PC-9 (cell line): ENCODE data around the gene VEPH1. TPM values are rescaled to one million over a fixed set of nuclear protein-coding genes. Genes with fewer than 3 reads are reported as not detected.

Experiments
- BruUV-seq: library from RNA; stranded (reverse); fragments of 400-500 nt; replicated peaks from 2 replicates; lab custom pipeline; 2021; lab: Mats Ljungman, UMichigan
- CTCF ChIA-PET: fragments of 300-600 bp; sonication (Branson Sonifier 250); formaldehyde crosslinking; loops from one replicate; lab custom pipeline; 2022; ENCODE audit warnings: antibody characterized with exemption; lab: Charles Lee
- POLR2A ChIA-PET: fragments of 300-600 bp; sonication (Branson Sonifier 250); formaldehyde crosslinking; loops from one replicate; lab custom pipeline; 2022; ENCODE audit warnings: antibody characterized with exemption; ENCODE audit not compliant: unreplicated experiment; lab: Charles Lee
- DNase-seq, 2 experiments: peaks; one replicate each; pipeline versions ENCODE4 v3.0.0 to v3.0.0-alpha.2; 2015 to 2022; ENCODE audit warnings: mixed read lengths in 1 of 2
- H2AFZ ChIP-seq: fragments of 200-600 bp; sonication (generic); 2 replicates; pipeline ENCODE4 v1.8.1; 2017; ENCODE audit warnings: antibody characterized with exemption
- H3F3A ChIP-seq: fragments of 200-600 bp; sonication (generic); 2 replicates; pipeline ENCODE4 v1.8.1; 2017; ENCODE audit warnings: antibody characterized with exemption, mild to moderate bottlenecking, low read depth; ENCODE audit not compliant: insufficient read depth
- H3K27ac ChIP-seq: fragments of 200-600 bp; sonication (generic); 2 replicates; pipeline ENCODE4 v1.6.1; 2016; ENCODE audit warnings: mixed run types
- H3K27me3 ChIP-seq: fragments of 200-600 bp; sonication (generic); 2 replicates; pipeline ENCODE4 v1.6.1; 2016; ENCODE audit warnings: low read depth, mixed run types; ENCODE audit not compliant: insufficient read depth
- H3K36me3 ChIP-seq: fragments of 200-600 bp; sonication (generic); 2 replicates; pipeline ENCODE4 v1.6.1; 2016; ENCODE audit warnings: low read depth, mixed run types
- H3K4me1 ChIP-seq: fragments of 200-600 bp; sonication (generic); replicated peaks from 2 replicates; pipeline ENCODE4 v1.6.1; 2016; ENCODE audit warnings: mixed run types; ENCODE audit not compliant: insufficient read depth
- H3K4me2 ChIP-seq: fragments of 200-600 bp; sonication (generic); 2 replicates; pipeline ENCODE4 v1.6.1; 2017; ENCODE audit warnings: mixed run types
- H3K4me3 ChIP-seq: fragments of 200-600 bp; sonication (generic); 2 replicates; pipeline ENCODE4 v1.6.1; 2016; ENCODE audit warnings: mixed run types
- H3K79me2 ChIP-seq: fragments of 200-600 bp; sonication (generic); 2 replicates; pipeline ENCODE4 v1.6.1; 2017; ENCODE audit warnings: low read depth, mixed run types
- H3K9me2 ChIP-seq: fragments of 200-600 bp; sonication (generic); 2 replicates; pipeline ENCODE4 v1.8.1; 2017; ENCODE audit warnings: mild to moderate bottlenecking; ENCODE audit not compliant: insufficient read depth
- H3K9me3 ChIP-seq: fragments of 200-600 bp; sonication (generic); 2 replicates; pipeline ENCODE4 v1.8.1; 2016; ENCODE audit warnings: low read depth; ENCODE audit not compliant: insufficient read depth
- H4K20me1 ChIP-seq: fragments of 200-600 bp; sonication (generic); 2 replicates; pipeline ENCODE4 v1.8.1; 2017; ENCODE audit not compliant: insufficient read depth
- EZH2 ChIP-seq: fragments of 200-600 bp; sonication (generic); IDR thresholded peaks from 2 replicates; pipeline ENCODE4 v1.8.0; 2017; ENCODE audit warnings: antibody characterized with exemption, low read depth
- intact Hi-C: fragments of 100-400 bp; cut with micrococcal nuclease; formaldehyde crosslinking; loops from one replicate; pipeline ENCODE4 v1.10.0; 2022; ENCODE audit not compliant: unreplicated experiment
- total RNA-seq: library from RNA; stranded (reverse); gene quantifications from 2 replicates; pipeline ENCODE4 v1.2.3, GENCODE V29; 2021
- TF ChIP-seq, protein P1 (sequence below): fragments of 200-600 bp; sonication (generic); conservative IDR thresholded peaks from 2 replicates; pipeline ENCODE4 v1.6.1; 2017; ENCODE audit warnings: mixed run types, antibody characterized with exemption, mild to moderate bottlenecking, moderate library complexity

The VEPH1 gene
- total RNA-seq, 1 experiment from 2014 or later, result 4.0 TPM

- no TSS peak for BruUV-seq
- Histone ChIP-seq H2AFZ (no peak overlapping the region), H3K4me3 (no peak overlapping the region), H3K9me3 (no peaks in the 10 kb centered on the region; the same call in 1 of the 2 replicates), H3F3A (peaks cover 16% of the 10 kb centered on the region), H3K27me3 (no peaks in the 10 kb centered on the region), H4K20me1 (no peaks in the 10 kb centered on the region), H3K36me3 (no peaks in the 10 kb centered on the region), H3K4me1 (peaks cover 32% of the 10 kb centered on the region), H3K27ac (peak overlapping the region; percentile 49), H3K9me2 (no peaks in the 10 kb centered on the region), H3K79me2 (no peaks in the 10 kb centered on the region), H3K4me2 (peak overlapping the region; percentile 51)
- ChIA-PET POLR2A (interaction anchor here (0.6 kb wide), 1 partner anchor 287 kb away, joined by 8 read pairs; no protein-coding TSS in a partner anchor), CTCF (interaction anchor here (1.0 kb wide), 1 partner anchor 124 kb away, joined by 3 read pairs; no protein-coding TSS in a partner anchor)
- peak; percentile 44 to 85 for DNase-seq
- intact Hi-C loops, result no loop called here
- no peak for TF ChIP-seq EZH2
- TF ChIP-seq, protein P1, sequence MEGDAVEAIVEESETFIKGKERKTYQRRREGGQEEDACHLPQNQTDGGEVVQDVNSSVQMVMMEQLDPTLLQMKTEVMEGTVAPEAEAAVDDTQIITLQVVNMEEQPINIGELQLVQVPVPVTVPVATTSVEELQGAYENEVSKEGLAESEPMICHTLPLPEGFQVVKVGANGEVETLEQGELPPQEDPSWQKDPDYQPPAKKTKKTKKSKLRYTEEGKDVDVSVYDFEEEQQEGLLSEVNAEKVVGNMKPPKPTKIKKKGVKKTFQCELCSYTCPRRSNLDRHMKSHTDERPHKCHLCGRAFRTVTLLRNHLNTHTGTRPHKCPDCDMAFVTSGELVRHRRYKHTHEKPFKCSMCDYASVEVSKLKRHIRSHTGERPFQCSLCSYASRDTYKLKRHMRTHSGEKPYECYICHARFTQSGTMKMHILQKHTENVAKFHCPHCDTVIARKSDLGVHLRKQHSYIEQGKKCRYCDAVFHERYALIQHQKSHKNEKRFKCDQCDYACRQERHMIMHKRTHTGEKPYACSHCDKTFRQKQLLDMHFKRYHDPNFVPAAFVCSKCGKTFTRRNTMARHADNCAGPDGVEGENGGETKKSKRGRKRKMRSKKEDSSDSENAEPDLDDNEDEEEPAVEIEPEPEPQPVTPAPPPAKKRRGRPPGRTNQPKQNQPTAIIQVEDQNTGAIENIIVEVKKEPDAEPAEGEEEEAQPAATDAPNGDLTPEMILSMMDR, result no peak
Observed at GRCh38 chr3:157408499-157409149, 94.6 kb downstream of the VEPH1 start.

DNA sequence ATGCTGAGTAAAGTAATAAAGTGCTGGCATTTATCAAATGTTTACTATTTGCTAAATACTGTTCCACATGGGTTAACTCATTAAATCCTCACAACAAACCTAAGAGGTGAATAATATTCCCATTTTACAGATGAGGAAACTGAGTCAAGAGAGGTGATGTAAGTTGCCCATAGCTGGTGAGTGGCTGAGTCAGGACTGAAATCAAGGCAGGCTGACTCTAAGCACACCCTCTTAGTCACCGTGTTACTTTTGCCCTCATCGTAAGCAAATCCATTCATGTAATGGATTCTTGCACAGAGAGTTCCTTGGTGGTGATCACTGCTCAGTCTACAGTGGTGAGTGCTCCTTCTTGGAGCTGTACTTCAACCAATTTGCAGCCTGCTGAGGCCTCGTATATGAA, 95.4 kb downstream of the VEPH1 start:
- H3K4me3 ChIP-seq, result no peak overlapping the region
- intact Hi-C loops, result no loop called here
- no peak for DNase-seq
- TF ChIP-seq, protein P1, result no peak
- TF ChIP-seq EZH2, result no peak
- H3K36me3 ChIP-seq, result no peaks in the 10 kb centered on the region
- no peak overlapping the region for H2AFZ ChIP-seq
- H3K4me1 ChIP-seq, result peaks cover 32% of the 10 kb centered on the region
- H3K79me2 ChIP-seq, result no peaks in the 10 kb centered on the region
- H4K20me1 ChIP-seq, result no peaks in the 10 kb centered on the region
- H3K9me3 ChIP-seq, result no peaks in the 10 kb centered on the region; the same call in 1 of the 2 replicates
- H3F3A ChIP-seq, result peaks cover 16% of the 10 kb centered on the region
- H3K4me2 ChIP-seq, result no peak overlapping the region
- H3K9me2 ChIP-seq, result no peaks in the 10 kb centered on the region
- H3K27ac ChIP-seq, result no peak overlapping the region
- ChIA-PET POLR2A (no interaction called here), CTCF (no interaction called here)
- no TSS peak for BruUV-seq
- H3K27me3 ChIP-seq, result no peaks in the 10 kb centered on the region

DNA sequence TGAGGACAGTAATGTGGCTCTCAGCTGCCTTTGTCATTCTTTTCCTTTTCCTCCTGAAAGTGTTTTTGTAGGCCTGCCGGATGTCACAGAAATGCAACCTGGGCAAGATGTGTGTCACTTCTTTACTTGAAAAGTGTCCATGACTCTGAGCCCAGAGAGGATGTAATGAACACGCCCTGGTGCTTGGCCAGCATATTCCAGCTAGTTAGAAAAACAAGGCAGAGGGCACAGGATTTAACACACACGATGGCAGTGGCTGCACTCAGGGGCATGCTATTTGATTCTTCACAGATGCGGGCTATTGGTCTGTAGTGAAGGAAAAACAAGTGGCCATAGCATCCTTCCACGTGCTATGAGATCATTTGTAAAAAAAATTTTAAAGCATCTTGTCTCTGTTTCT, 96.8 kb downstream of the VEPH1 start:
- Histone ChIP-seq H3K4me2 (no peak overlapping the region), H3K27me3 (no peaks in the 10 kb centered on the region), H3K9me3 (no peaks in the 10 kb centered on the region; the same call in 1 of the 2 replicates), H3K4me3 (no peak overlapping the region), H2AFZ (no peak overlapping the region), H3K4me1 (peaks cover 32% of the 10 kb centered on the region), H3K9me2 (no peaks in the 10 kb centered on the region), H3F3A (peaks cover 16% of the 10 kb centered on the region), H4K20me1 (no peaks in the 10 kb centered on the region), H3K27ac (no peak overlapping the region), H3K79me2 (no peaks in the 10 kb centered on the region), H3K36me3 (no peaks in the 10 kb centered on the region)
- ChIA-PET POLR2A (no interaction called here), CTCF (no interaction called here)
- BruUV-seq, result no TSS peak
- TF ChIP-seq, protein P1, result no peak
- no peak for TF ChIP-seq EZH2
- DNase-seq, result no peak
- intact Hi-C loops, result no loop called here
